Endodermal cell (in vitro differentiated cells): ENCODE results near the gene TANK. TPM values are rescaled to one million over a fixed set of nuclear protein-coding genes. Genes with fewer than 3 reads are reported as not detected.

Source experiments
- DNase-seq: peaks from one replicate; pipeline ENCODE4 v3.0.0-alpha.2; 2017
- H3K27ac ChIP-seq: 2 replicates; pipeline ENCODE4 v1.5.1; 2013; ENCODE audit warnings: mild to moderate bottlenecking, low read depth, low read length, moderate library complexity
- H3K27me3 ChIP-seq: 2 replicates; pipeline ENCODE4 v1.6.1; 2013; ENCODE audit warnings: mild to moderate bottlenecking, low read length, moderate library complexity; ENCODE audit not compliant: insufficient read depth, control insufficient read depth, poor library complexity, severe bottlenecking
- H3K36me3 ChIP-seq: 2 replicates; pipeline ENCODE4 v1.7.0; 2013; ENCODE audit warnings: mild to moderate bottlenecking, low read length, moderate library complexity; ENCODE audit not compliant: control insufficient read depth, insufficient read depth
- H3K4me1 ChIP-seq: one replicate; pipeline ENCODE4 v1.7.0; 2013; ENCODE audit warnings: low read length; ENCODE audit not compliant: control insufficient read depth, insufficient read depth
- H3K4me3 ChIP-seq: 2 replicates; pipeline ENCODE4 v1.5.1; 2013; ENCODE audit warnings: mild to moderate bottlenecking, low read length, moderate library complexity
- H3K9ac ChIP-seq: 2 replicates; pipeline ENCODE4 v1.6.1; 2013; ENCODE audit warnings: mild to moderate bottlenecking, low read length, moderate library complexity; ENCODE audit not compliant: poor library complexity, severe bottlenecking; ENCODE audit errors: extremely low read depth
- H3K9me3 ChIP-seq: 2 replicates; pipeline ENCODE4 v1.6.1; 2013; ENCODE audit warnings: mild to moderate bottlenecking, low read length, moderate library complexity; ENCODE audit not compliant: control insufficient read depth
- H3K27ac Mint-ChIP-seq: 2 replicates; pipeline ENCODE4 v1.8.0; 2020; ENCODE audit warnings: mixed read lengths
- H3K27me3 Mint-ChIP-seq: 2 replicates; pipeline ENCODE4 v1.8.0; 2021; ENCODE audit warnings: mild to moderate bottlenecking, mixed read lengths; ENCODE audit not compliant: insufficient read depth
- H3K36me3 Mint-ChIP-seq: 2 replicates; pipeline ENCODE4 v1.8.0; 2020; ENCODE audit warnings: low read depth, mixed read lengths
- H3K4me1 Mint-ChIP-seq: 2 replicates; pipeline ENCODE4 v1.8.0; 2020; ENCODE audit warnings: mixed read lengths
- H3K4me3 Mint-ChIP-seq: 2 replicates; pipeline ENCODE4 v1.8.0; 2020; ENCODE audit warnings: mild to moderate bottlenecking, moderate library complexity, mixed read lengths
- H3K9me3 Mint-ChIP-seq: 2 replicates; pipeline ENCODE4 v1.8.0; 2020; ENCODE audit warnings: mild to moderate bottlenecking, mixed read lengths
- WGBS, 2 experiments: methylation state at CpG; one replicate each; pipeline versions ENCODE4 v1.1.5 to v1.1.7; 2013; ENCODE audit warnings: missing lambda C conversion rate in 2 of 2, mixed read lengths in 1 of 2; ENCODE audit not compliant: insufficient coverage in 1 of 2, insufficient read length in 1 of 2; 5-methylcytosine and 5-hydroxymethylcytosine counted together
- total RNA-seq, 2 donors: library from RNA; stranded (reverse); fragmentation: NEBNext Ultra II Directional in 1 of 2; extraction: Animal tissue kit (Norgen Biotek cat#: 25700) in 1 of 2; gene quantifications; 2 replicates in 1 of 2; 3 replicates in 1 of 2; pipeline ENCODE4 v1.2.1, GENCODE V29; 2021
- TF ChIP-seq, protein P1 (sequence below): fragments of 200-600 bp; sonication (generic); conservative IDR thresholded peaks from 2 replicates; pipeline ENCODE4 v1.5.0; 2021; ENCODE audit warnings: antibody characterized with exemption, mild to moderate bottlenecking

TANK gene
- total RNA-seq, 2 donors from 2014 or later, result 22.4 to 33.2 TPM

DNA sequence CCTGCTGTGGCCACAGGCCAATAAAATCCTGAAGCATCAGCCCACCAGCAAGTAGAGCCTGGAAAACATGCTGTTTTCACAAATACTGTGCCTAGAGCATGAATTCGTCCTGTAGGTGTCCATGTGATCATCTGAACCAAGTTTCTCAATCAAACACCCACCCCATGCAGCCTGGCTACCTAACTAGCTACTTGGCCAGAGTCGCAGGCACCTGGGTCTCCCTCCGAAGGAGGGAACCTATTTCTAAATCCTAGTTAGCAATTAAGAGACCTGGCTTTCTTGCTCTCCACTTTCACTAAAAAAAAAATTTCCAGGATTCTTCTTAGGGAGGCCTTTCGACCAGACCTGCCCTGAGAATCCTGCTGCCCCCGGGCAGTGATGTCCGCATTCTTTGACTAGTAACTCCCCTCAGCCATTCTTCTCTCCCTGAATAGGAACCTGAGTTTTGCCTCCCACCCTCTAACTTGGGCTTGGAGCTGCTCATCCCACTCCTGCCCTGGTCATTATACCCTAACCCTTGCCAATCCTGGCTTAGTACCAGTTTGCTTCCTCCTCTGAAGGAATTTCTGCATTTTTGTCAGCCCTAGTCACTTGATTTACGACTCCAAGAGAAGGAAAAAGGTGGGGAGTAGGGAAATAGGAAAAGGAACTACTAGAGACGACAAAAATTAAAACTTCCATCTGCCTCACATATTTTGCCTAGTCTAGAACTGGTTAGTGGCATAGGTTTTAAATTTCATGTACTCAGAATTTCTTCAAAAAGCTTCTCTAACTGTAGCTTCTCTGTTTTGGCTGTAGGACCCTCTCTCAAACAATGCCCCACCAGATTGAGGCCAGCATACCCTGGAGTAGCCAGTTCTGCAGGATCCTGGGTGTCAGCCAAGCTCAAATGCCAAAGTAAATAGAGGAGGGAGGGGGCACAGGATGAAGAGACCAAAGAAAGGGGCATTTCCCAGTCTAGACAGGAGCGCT lies 25.4 kb upstream of the TANK start:
- TF ChIP-seq, protein P1, sequence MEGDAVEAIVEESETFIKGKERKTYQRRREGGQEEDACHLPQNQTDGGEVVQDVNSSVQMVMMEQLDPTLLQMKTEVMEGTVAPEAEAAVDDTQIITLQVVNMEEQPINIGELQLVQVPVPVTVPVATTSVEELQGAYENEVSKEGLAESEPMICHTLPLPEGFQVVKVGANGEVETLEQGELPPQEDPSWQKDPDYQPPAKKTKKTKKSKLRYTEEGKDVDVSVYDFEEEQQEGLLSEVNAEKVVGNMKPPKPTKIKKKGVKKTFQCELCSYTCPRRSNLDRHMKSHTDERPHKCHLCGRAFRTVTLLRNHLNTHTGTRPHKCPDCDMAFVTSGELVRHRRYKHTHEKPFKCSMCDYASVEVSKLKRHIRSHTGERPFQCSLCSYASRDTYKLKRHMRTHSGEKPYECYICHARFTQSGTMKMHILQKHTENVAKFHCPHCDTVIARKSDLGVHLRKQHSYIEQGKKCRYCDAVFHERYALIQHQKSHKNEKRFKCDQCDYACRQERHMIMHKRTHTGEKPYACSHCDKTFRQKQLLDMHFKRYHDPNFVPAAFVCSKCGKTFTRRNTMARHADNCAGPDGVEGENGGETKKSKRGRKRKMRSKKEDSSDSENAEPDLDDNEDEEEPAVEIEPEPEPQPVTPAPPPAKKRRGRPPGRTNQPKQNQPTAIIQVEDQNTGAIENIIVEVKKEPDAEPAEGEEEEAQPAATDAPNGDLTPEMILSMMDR, result no peak
- Histone ChIP-seq H3K9ac (no peak overlapping the region), H3K27ac (no peak overlapping the region), H3K4me1 (peaks cover 6% of the 10 kb centered on the region), H3K9me3 (no peaks in the 10 kb centered on the region), H3K36me3 (no peaks in the 10 kb centered on the region), H3K27me3 (no peaks in the 10 kb centered on the region), H3K4me3 (no peak overlapping the region)
- no peak overlapping the region for H3K4me3 Mint-ChIP-seq
- no peaks in the 10 kb centered on the region for H3K36me3 Mint-ChIP-seq
- H3K27ac Mint-ChIP-seq, result peak overlapping the region; percentile 9
- WGBS, 2 experiments, result 73 to 86% methylated on average over 5 to 8 of the region's 9 CpGs
- H3K9me3 Mint-ChIP-seq, result no peaks in the 10 kb centered on the region
- no peaks in the 10 kb centered on the region for H3K27me3 Mint-ChIP-seq
- no peak for DNase-seq
- H3K4me1 Mint-ChIP-seq, result peaks cover 16% of the 10 kb centered on the region

DNA sequence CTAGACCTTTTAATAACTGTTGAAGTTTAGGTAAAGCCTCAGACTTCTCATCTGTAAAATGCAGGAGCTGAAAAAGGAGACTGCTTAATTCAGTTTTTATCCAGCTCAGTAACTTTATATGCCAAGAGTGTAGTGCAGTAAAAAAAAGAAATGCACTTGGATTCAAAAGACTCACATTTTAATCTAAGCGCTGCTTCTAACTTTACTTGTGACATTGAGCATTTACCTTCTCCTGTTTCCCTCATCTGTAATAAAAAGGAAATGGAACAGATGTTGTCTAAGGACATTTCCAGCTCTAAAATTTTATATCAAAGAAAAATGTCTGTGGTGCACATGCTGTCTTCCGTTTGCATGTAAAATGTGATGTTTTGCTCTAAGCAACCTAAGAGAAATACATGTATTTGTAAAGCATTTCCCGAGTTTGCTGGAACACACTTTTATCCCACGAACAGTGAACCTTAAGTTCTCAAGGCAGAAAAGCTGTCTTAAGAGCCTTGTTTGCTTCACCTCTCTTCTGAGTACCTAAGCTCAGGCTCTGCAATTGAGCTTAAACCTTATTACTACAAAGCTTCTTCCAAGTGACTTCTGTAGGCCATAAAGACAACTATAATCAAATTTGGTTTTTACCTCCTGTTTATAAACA lies 24.2 kb upstream of the TANK start:
- Histone ChIP-seq H3K9me3 (no peaks in the 10 kb centered on the region), H3K4me3 (no peak overlapping the region), H3K27ac (no peak overlapping the region), H3K36me3 (no peaks in the 10 kb centered on the region), H3K27me3 (no peaks in the 10 kb centered on the region), H3K4me1 (peaks cover 6% of the 10 kb centered on the region), H3K9ac (no peak overlapping the region)
- Mint-ChIP-seq H3K9me3 (no peaks in the 10 kb centered on the region), H3K27ac (no peak overlapping the region), H3K27me3 (no peaks in the 10 kb centered on the region), H3K4me3 (no peak overlapping the region), H3K36me3 (no peaks in the 10 kb centered on the region), H3K4me1 (peaks cover 16% of the 10 kb centered on the region)
- TF ChIP-seq, protein P1, result no peak
- DNase-seq, result no peak
- 83 to 89% methylated on average over 4 of the region's 4 CpGs for WGBS, 2 experiments

DNA sequence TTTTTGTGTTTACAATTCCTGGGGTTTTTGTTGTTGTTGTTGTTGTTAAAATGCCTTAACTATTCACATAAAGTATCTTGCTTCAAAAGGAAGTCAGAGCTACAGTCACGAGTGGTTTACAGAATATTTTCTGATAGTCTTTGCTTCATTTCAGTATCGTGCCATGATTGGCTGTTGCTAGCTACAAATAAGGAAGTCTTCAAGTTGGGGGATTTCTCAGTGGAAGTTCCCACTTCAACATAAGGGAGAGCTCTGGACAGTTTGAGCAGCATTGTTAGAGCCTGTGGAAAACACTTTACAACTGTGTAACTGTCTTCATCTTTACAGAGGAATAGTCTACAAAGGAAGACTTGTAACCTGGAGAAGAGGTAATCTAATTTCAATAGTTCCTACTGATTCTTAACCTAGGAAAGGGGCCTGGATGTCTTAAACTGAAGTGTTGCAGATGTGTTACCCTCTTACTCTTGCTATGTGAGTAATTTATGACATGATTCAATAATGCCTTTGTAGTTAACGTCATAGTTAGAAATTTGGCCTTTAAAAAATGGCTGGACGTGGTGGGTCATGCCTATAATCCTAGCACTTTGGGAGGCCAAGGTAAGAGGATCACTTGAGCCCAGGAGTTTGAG lies 23.4 kb upstream of the TANK start:
- Histone ChIP-seq H3K9me3 (no peaks in the 10 kb centered on the region), H3K36me3 (no peaks in the 10 kb centered on the region), H3K27me3 (no peaks in the 10 kb centered on the region), H3K27ac (no peak overlapping the region), H3K4me3 (no peak overlapping the region), H3K4me1 (peaks cover 6% of the 10 kb centered on the region), H3K9ac (no peak overlapping the region)
- H3K4me1 Mint-ChIP-seq, result peaks cover 16% of the 10 kb centered on the region
- TF ChIP-seq, protein P1, result no peak
- H3K9me3 Mint-ChIP-seq, result no peaks in the 10 kb centered on the region
- 85 to 100% methylated on average over 1 to 4 of the region's 4 CpGs for WGBS, 2 experiments
- no peak for DNase-seq
- H3K4me3 Mint-ChIP-seq, result no peak overlapping the region
- H3K27me3 Mint-ChIP-seq, result no peaks in the 10 kb centered on the region
- no peak overlapping the region for H3K27ac Mint-ChIP-seq
- H3K36me3 Mint-ChIP-seq, result no peaks in the 10 kb centered on the region
